Ectodermal cell (in vitro differentiated cells): Measurements from ENCODE around the gene CDH4.
"Not testable (repeated sequence)": the region's sequence is repeated elsewhere in the genome, so short reads cannot be mapped to it uniquely, and the experiment has no call there.

Source experiments
- H3K27ac ChIP-seq: 2 replicates; pipeline ENCODE4 v1.7.0; 2013; ENCODE audit warnings: mild to moderate bottlenecking, low read depth, low read length; ENCODE audit not compliant: insufficient read depth, poor library complexity, severe bottlenecking
- H3K27me3 ChIP-seq: 2 replicates; pipeline ENCODE4 v1.7.0; 2013; ENCODE audit warnings: mild to moderate bottlenecking, low read length; ENCODE audit not compliant: insufficient read depth, control insufficient read depth, poor library complexity, severe bottlenecking
- H3K36me3 ChIP-seq: one replicate; pipeline ENCODE4 v1.7.0; 2013; ENCODE audit warnings: low read length; ENCODE audit not compliant: control insufficient read depth, insufficient read depth
- H3K4me1 ChIP-seq: one replicate; pipeline ENCODE4 v1.7.0; 2013; ENCODE audit warnings: low read length; ENCODE audit not compliant: control insufficient read depth, insufficient read depth
- H3K4me3 ChIP-seq: 2 replicates; pipeline ENCODE4 v1.7.0; 2013; ENCODE audit warnings: low read depth, low read length, control low read depth; ENCODE audit not compliant: insufficient read depth
- H3K9me3 ChIP-seq: 2 replicates; pipeline ENCODE4 v1.7.0; 2013; ENCODE audit warnings: mild to moderate bottlenecking, low read length, moderate library complexity; ENCODE audit not compliant: control insufficient read depth
- WGBS, 2 experiments: methylation state at CpG; one replicate each; pipeline ENCODE4 v1.1.7; 2013; ENCODE audit warnings: missing lambda C conversion rate in 2 of 2; 5-methylcytosine and 5-hydroxymethylcytosine counted together

Gene CDH4

DNA sequence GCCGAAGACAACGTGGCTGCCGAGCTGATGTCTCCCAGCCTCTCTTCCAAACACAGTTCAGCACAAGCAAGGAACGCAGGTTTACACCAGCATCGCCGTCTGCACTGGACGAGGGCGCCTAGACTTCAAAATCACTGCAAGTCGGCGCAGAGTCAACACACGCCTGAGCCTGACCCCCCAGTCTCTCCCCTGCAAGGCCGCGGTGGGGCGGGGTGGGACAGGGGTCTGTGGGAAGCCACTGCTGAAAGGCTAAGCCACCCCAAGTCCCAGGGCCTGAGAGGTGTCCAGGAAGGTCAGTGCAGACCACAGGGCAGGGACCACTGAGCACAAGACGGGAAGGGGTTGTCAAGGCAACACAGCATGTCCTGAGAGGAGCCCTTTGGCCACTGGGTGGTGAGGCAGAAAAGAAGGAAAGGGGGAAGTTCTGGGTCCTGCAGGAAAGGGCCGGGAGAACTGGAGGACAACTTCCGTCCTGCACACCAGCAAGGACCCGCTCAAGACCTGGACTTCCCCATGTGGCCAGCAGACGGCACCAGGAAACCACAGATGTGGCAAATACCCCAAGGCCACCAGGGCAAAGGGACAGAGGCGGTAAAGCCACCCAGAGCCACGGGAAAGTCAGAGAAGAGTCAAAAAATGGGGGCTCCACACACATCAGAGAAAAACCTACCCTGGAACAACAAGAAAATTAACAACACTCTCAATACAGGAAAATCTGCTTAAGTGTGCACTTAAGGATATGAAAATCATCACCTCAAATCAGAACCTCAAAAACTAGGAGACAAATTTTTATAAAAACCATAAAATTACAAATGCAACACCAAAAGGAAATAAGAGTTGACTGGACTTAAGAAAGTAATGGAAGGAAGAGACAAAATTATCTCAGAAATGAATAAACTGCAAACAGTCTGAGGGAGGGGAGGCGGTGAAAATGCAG, 728.9 kb downstream of the CDH4 start:
- no peaks in the 10 kb centered on the region for H3K27me3 ChIP-seq
- no peak overlapping the region for H3K27ac ChIP-seq
- no peak overlapping the region for H3K4me3 ChIP-seq
- 85 to 86% methylated on average over 22 of the region's 22 CpGs for whole genome bisulfite sequencing, 2 experiments
- H3K4me1 ChIP-seq = peaks cover 6% of the 10 kb centered on the region
- no peaks in the 10 kb centered on the region for H3K9me3 ChIP-seq
- H3K36me3 ChIP-seq = peaks cover 4% of the 10 kb centered on the region

DNA sequence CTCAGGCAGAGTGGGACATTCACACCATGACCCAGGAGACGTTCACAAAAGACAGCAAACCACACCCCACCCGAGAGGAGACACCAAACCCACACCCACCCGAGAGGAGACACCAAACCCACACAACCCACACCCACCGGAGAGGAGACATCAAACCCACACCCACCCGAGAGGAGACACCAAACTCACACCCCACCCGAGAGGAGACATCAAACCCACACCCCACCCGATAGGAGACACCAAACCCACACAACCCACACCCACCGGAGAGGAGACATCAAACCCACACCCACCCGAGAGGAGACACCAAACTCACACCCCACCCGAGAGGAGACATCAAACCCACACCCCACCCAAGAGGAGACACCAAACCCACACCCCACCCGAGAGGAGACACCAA, 729.6 kb downstream of the CDH4 start:
- WGBS, 2 experiments = 76 to 79% methylated on average over 11 of the region's 11 CpGs
- not testable (repeated sequence) for H3K4me3 ChIP-seq, H3K9me3 ChIP-seq, H3K36me3 ChIP-seq, H3K27ac ChIP-seq, H3K27me3 ChIP-seq, H3K4me1 ChIP-seq

DNA sequence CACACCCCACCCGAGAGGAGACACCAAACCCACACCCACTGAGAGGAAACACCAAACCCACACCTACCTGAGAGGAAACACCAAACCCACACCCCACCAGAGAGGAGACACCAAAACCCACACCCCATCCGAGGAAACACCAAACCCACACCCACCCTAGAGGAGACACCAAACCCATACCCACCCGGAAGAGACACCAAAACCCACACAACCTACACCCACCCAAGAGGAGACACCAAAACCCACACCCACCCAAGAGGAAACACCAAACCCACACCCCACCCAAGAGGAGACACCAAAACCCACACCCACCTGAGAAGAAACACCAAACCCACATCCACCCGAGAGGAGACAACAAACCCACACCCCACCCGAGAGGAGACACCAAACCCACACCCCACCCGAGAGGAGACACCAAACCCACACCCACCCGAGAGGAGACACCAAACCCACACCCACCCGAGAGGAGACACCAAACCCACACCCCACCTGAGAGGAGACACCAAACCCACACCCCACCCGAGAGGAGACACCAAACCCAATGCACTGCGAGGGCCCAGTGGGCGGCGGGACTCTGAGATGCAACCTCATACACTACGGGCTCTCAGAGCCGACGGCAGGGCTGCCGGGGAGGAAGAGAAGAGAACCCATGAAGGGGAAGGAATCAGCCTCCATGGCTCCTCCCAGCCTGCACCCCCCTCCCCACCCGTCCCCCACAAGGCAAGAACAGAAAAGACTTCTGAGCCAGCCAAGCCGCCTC, 730.3 kb downstream of the CDH4 start:
- no peak overlapping the region for H3K27ac ChIP-seq
- H3K36me3 ChIP-seq = peaks cover 10% of the 10 kb centered on the region
- peaks cover 3% of the 10 kb centered on the region for H3K4me1 ChIP-seq
- no peak overlapping the region for H3K4me3 ChIP-seq
- no peaks in the 10 kb centered on the region for H3K9me3 ChIP-seq
- 85 to 87% methylated on average over 18 of the region's 18 CpGs for WGBS, 2 experiments
- H3K27me3 ChIP-seq = no peaks in the 10 kb centered on the region

DNA sequence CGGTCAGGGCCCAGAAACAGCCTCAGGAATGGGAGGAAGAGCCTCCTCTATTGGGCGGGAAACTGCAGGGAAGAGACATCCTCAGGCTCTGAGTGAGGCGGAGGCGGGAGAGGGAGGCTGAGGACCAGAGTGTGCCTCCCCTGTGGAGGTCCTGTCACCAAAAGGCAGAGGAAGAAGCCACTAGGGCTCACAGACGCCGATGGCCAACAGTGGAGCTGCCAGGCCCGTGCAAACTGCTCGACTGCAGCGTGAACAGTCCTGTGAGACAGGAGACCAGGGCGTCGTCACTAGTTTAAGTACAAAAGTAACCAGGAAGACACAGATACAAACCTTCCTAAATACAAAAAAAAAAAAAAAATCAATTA, 730.9 kb downstream of the CDH4 start:
- Histone ChIP-seq H3K27ac (no peak overlapping the region), H3K4me1 (no peaks in the 10 kb centered on the region), H3K9me3 (no peaks in the 10 kb centered on the region), H3K27me3 (no peaks in the 10 kb centered on the region), H3K36me3 (peaks cover 12% of the 10 kb centered on the region), H3K4me3 (no peak overlapping the region)
- 90 to 91% methylated on average over 11 of the region's 11 CpGs for WGBS, 2 experiments

DNA sequence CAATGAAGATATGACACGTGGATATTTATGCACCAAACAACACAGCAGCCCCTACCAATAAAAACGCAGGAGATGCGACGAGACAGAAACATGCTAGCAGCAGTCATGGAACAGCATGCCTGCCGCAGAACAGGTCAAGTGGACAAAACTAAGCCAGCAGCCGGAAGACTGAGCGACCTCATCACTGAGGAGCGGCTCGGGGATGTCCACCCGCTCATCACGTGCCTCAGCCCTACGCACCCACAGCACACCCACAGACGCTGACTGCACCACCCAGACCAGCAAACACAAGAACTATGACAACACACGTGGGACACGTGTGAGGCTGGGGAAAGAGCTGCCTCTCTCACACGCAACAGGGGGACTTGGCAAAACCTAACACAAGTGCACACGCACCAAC, 731.9 kb downstream of the CDH4 start:
- Histone ChIP-seq H3K9me3 (no peaks in the 10 kb centered on the region), H3K4me3 (no peak overlapping the region), H3K36me3 (peaks cover 12% of the 10 kb centered on the region), H3K27me3 (no peaks in the 10 kb centered on the region), H3K4me1 (no peaks in the 10 kb centered on the region), H3K27ac (no peak overlapping the region)
- WGBS, 2 experiments = 88 to 89% methylated on average over 17 of the region's 17 CpGs

DNA sequence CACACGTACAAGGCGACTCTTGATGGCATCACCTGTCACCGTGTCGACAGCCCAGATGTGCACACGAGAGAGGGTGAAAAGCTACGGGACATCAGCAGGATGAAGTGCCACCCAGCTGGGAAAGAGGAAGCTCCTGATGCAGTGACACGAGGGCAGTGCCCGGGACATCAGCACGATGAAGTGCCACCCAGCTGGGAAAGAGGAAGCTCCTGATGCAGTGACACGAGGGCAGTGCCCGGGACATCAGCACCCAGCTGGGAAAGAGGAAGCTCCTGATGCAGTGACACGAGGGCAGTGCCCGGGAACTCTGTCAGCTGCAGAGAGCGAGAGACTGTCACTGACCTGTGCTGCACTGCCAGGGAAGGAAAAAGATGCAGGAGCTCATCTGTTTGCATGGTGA, 732.4 kb downstream of the CDH4 start:
- WGBS, 2 experiments = 94% methylated on average over 14 of the region's 14 CpGs
- not testable (repeated sequence) for H3K4me1 ChIP-seq, H3K4me3 ChIP-seq, H3K27me3 ChIP-seq, H3K27ac ChIP-seq, H3K9me3 ChIP-seq
- H3K36me3 ChIP-seq = peaks cover 12% of the 10 kb centered on the region

DNA sequence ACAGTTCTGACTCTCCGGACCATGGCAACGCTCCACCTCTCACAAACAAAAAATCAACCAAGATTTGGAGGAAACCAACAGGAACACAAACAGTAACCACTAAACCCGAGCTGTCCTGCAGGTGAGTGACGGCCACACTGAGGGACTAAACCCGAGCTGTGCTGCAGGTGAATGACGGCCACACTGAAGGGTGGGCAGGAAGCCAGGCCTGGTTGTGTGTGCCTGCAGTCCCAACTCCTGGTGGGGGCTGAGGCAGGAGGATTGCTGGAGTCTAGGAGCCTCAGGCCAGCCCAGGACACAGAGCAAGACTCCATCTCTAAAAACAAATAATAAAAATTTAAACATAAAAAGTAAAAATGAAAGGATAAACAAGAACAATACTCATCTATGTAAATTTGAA, 733.0 kb downstream of the CDH4 start:
- H3K27me3 ChIP-seq = no peaks in the 10 kb centered on the region
- H3K9me3 ChIP-seq = no peaks in the 10 kb centered on the region
- WGBS, 2 experiments = 92 to 96% methylated on average over 6 of the region's 6 CpGs
- H3K4me3 ChIP-seq = no peak overlapping the region
- peaks cover 12% of the 10 kb centered on the region for H3K36me3 ChIP-seq
- H3K27ac ChIP-seq = no peak overlapping the region
- no peaks in the 10 kb centered on the region for H3K4me1 ChIP-seq

DNA sequence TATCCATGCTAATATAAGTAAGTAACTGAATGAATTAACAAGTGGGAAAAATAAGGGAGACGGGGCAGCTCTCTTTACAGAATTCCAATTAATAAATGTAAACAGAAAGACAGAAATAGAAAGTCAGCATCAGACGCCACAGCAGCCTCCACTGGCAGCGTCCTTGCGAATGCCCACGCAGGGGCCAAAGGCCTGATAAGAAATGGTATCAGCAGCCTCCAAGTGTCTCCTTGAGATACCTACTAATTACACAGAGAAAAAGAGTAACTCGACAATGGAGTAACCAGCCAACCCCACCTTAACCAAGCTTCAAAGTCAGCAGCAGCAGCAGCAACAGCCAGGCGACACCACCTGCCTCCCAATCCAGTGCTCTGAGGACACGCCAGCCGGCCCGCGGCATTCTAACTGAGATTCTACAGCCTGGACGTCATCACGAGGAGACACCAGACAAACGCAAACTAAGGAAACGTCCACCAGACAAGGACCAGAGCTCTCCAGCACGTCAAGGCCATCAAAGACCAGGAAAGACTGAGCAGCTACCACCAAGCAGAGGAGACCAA, 734.8 kb downstream of the CDH4 start:
- WGBS, 2 experiments = 93 to 96% methylated on average over 15 to 16 of the region's 16 CpGs
- no peaks in the 10 kb centered on the region for H3K4me1 ChIP-seq
- no peaks in the 10 kb centered on the region for H3K27me3 ChIP-seq
- H3K36me3 ChIP-seq = peaks cover 18% of the 10 kb centered on the region
- no peaks in the 10 kb centered on the region for H3K9me3 ChIP-seq
- no peak overlapping the region for H3K27ac ChIP-seq
- H3K4me3 ChIP-seq = no peak overlapping the region

DNA sequence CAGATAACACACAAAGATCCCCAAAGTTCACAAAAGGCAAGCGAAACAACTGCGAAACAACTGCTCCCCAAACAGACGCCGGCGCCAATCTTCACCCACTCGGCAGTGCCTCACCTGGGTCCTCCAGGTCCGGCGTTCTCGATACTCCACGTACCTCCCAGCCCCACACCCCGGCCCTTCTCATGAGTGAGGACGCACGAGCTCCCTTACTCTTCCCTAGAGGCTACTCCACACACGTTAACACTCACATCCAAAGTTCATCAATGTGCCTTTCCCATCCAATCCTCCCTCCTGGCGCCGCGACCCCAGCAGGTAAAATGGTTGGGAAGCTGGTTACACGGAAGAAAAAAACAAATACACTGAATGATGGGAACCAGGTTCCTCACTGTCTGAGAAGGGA, 736.6 kb downstream of the CDH4 start:
- peaks cover 32% of the 10 kb centered on the region for H3K36me3 ChIP-seq

DNA sequence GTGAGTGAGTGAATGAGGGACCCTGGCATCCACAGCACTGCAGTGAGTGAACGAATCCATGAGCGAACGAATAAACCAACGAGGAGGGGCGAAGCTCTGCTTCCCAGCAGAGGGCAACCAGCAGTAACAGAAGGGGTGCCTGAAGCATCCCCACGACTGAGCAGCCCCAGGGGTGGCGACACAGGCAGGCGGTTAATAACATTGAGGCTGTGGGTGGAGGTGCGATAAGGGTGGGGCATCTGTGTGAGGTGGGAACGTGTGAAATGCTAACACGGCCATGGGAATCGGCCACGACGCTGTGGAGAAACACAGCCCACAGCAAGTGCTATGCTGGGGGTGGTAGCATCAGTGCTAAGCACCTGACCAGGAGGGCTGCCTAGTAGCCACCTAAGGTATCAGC, 737.7 kb downstream of the CDH4 start:
- WGBS, 2 experiments = 93 to 95% methylated on average over 14 of the region's 14 CpGs
- Histone ChIP-seq H3K27me3 (no peaks in the 10 kb centered on the region), H3K36me3 (peaks cover 35% of the 10 kb centered on the region), H3K4me3 (no peak overlapping the region), H3K4me1 (no peaks in the 10 kb centered on the region), H3K9me3 (no peaks in the 10 kb centered on the region), H3K27ac (no peak overlapping the region)

More for the DNA sequence above, 736.6 kb downstream of the CDH4 start:
- WGBS, 2 experiments = 95 to 97% methylated on average over 18 of the region's 18 CpGs
- H3K27me3 ChIP-seq = no peaks in the 10 kb centered on the region
- H3K4me3 ChIP-seq = no peak overlapping the region
- H3K9me3 ChIP-seq = no peaks in the 10 kb centered on the region
- H3K27ac ChIP-seq = no peak overlapping the region
- H3K4me1 ChIP-seq = no peaks in the 10 kb centered on the region
